Heart left ventricle (tissue), 13 donors: ENCODE data around the gene DHRS12.

Source experiments
- POLR2A ChIP-seq, 2 donors: fragments of 450-650 bp; IDR thresholded peaks; one replicate each; pipeline ENCODE4 v1.6.1; 2017; ENCODE audit warnings: antibody characterized with exemption in 2 of 2, mild to moderate bottlenecking in 2 of 2, moderate library complexity in 2 of 2
- TF ChIP-seq, protein P1 (sequence below), 12 donors: fragments of 200-600 bp; sonication (generic) in 4 of 12; IDR thresholded peaks; one replicate each; pipeline versions ENCODE4 v1.5.0 to v1.8.0; 2018 to 2022; ENCODE audit warnings: antibody characterized with exemption in 12 of 12, mild to moderate bottlenecking in 5 of 12
- donor health status: ischemic (EF 13 %, LVEDD 7.1; RV severe dilation, severe dysfunction).
- donor health status: DM: no; HTN: yes; CAD: no.
- donor health status: DM: no; HTN: no; CAD: no.
- donor health status: ischemic (EF 25% LVEDD 6.9; RV normal size, moderate dysfunction).
- donor health status: ischemic (EF 25% LVEDD 5.7; RV mildly dilated, moderate dysfunction).
- donor health status: ischemic (EF 35%, LVEDD 5.7; RV mildly dilated, moderate dysfunction).
- donor health status: nonischemic (EF 11% LVEDD 7.7; RV severe dilation, severe dysfunction).
- donor health status: DM: yes; HTN: yes; CAD: no.
- donor health status: PGD.
- donor health status: ischemic (EF 29% LVEDD 5.4; RV normal size, mild dysfunction).
- donor health status: nonischemic (EF 23%, LVEDD 6.1; RV moderate dilation, normal function).

DNA sequence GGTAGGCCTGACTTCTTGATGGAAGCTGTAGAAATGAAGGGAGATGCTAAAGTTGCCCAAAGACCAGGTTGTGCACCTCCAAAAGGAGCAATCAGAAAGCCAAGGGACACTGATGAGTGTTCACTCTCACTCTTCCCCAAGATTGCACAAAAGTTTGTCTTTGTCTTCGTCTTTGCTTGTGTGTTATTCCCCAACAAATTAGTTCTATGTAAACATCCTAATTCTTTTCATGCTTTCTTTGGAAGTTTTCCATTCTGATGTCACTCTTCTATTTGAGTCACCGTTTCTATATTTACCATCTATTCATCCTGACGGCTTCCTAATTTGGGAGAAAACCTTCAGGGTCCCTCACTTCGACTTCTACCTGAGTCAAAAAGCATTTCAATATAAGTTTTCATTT, 44.7 kb upstream of the DHRS12 start:
- TF ChIP-seq, protein P1, sequence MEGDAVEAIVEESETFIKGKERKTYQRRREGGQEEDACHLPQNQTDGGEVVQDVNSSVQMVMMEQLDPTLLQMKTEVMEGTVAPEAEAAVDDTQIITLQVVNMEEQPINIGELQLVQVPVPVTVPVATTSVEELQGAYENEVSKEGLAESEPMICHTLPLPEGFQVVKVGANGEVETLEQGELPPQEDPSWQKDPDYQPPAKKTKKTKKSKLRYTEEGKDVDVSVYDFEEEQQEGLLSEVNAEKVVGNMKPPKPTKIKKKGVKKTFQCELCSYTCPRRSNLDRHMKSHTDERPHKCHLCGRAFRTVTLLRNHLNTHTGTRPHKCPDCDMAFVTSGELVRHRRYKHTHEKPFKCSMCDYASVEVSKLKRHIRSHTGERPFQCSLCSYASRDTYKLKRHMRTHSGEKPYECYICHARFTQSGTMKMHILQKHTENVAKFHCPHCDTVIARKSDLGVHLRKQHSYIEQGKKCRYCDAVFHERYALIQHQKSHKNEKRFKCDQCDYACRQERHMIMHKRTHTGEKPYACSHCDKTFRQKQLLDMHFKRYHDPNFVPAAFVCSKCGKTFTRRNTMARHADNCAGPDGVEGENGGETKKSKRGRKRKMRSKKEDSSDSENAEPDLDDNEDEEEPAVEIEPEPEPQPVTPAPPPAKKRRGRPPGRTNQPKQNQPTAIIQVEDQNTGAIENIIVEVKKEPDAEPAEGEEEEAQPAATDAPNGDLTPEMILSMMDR (IDR thresholded peaks at IDR 0.05) = no peak
- TF ChIP-seq POLR2A (IDR thresholded peaks at IDR 0.05) = no peak
